Stimulated activated CD8-positive, alpha-beta memory T cell treated with anti-CD3 and anti-CD28 coated beads, Interleukin-2, amount 100 ng/mL, for 1 hour (primary cell): ENCODE measurements around the gene ITPR2.
"Not testable (repeated sequence)": the region's sequence is repeated elsewhere in the genome, so short reads cannot be mapped to it uniquely, and the experiment has no call there.

Experiments used
- DNase-seq, 2 donors: peaks; one replicate each; pipeline ENCODE4 v3.0.0-alpha.2; 2020; ENCODE audit warnings: low read depth in 2 of 2

Gene ITPR2

GRCh38 chr12:26732005-26732908, 100.7 kb downstream of the ITPR2 start:
- DNase-seq = no peak

GRCh38 chr12:26730481-26731350, 102.3 kb downstream of the ITPR2 start:
- DNase-seq = no peak

DNA sequence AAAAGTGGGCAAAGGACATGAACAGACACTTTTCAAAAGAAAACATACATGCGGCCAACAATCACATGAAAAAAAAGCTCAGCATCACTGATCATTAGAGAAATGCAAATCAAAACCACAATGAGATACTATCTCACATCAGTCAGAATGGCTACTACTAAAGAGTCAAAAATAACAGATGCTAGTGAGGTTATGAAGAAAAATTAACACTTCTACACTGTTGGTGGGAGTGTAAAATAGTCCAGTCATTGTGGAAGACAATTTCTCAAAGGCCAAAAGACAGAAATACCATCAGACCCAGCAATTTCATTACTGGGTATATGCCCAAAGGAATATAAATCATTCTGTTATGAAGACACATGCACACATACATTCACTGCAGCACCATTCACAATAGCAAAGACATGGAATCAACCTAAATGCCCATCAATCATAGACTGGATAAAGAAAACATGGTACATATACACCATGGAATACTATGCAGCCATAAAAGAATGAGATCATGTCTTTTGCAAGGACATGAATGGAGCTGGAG, 103.8 kb downstream of the ITPR2 start:
- DNase-seq = not testable (repeated sequence)

DNA sequence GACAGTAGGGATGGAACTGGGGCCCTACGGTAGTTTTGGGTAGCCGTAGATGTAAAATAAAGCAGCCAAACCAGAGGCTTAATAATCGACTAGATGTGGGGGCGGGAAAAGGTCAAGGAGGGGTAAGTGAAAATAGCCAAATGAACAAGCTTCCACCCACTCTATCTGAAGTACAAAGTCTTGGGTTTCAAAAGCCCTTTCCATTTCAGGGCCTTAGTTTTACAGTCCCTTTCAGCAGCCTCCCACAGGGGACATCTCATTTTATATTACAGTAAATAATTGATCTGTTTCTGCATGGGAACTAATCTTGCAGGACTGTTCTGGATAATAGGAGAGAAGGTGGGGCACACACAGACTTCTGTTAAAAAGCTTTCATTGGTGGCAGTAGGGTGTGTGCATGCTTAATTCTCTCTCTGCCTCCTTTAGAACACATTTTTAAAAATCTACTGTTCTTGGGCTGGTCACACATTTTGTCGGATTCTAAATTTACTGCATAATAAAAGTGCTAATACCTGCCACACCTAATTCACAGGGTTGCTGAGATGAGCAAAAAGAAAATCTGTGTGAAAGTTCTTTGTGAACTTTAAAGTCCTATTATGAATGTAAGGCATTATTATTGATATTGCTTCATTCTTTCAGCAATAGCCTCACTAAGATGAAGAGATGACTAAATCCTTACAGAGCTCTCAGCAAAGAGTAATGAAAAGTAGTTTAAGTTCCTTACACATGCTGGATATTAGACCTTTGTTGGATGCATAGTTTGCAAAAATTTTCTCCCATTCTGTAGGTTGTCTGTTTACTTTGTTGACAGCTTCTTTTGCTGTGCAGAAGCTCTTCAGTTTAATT, 104.6 kb downstream of the ITPR2 start:
- no peak for DNase-seq

- DNase-seq = no peak
Observed at GRCh38 chr12:26727482-26728204, 105.4 kb downstream of the ITPR2 start.

GRCh38 chr12:26726956-26727355, 106.0 kb downstream of the ITPR2 start:
- no peak for DNase-seq

DNA sequence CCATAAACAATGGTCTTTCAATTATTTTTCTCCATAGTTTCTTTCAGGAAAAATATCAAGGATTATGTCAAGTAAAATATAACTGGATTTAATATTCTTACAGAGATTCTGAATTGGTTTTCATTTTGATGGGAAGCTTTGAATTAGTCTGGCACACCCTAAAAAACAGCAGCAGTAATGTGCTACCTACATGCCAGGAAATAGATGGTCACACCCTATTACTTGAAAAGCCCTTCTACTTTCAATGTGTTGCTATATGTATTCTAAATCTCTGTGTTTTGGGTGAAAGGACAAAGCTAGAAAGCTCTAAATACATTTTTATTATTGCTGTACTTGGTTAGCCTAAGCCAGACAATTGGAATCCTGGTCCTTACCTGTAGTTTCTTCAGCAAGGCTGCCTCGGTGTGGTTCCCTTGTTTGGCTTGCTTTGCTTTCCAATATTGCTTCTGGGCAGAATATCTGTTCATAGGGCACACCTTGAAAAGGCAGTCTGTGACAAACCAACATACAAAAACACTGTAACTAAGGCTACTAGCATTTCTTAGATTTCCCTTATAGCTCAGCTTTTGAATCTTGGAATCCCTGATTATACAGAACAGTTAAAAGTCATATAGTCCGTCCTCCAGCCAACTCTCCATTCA, 107.6 kb downstream of the ITPR2 start:
- no peak for DNase-seq

DNA sequence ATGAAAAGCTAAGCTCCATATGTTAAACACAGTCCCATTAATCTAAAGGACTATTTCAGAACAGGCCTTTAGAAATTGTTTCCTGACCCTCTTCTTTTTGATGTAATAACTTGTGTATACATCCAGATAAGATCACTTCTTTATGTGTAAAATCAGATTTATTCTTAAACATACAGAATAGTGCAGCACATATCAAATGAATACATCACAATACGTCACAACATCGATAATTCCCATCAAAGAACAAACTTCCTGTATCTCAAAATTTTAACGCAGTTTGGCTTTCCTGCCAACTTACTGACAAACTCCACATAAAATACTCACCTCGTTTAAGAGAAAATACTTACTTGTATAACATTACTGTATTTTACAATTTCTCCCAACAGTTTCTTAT, 108.7 kb downstream of the ITPR2 start:
- DNase-seq = no peak

- DNase-seq = no peak
Observed at GRCh38 chr12:26723379-26724308, 109.3 kb downstream of the ITPR2 start.

GRCh38 chr12:26721800-26722199, 111.2 kb downstream of the ITPR2 start:
- DNase-seq = no peak

GRCh38 chr12:26719852-26720251, 113.1 kb downstream of the ITPR2 start:
- DNase-seq = no peak

GRCh38 chr12:26717757-26718156, 115.2 kb downstream of the ITPR2 start:
- no peak for DNase-seq

DNA sequence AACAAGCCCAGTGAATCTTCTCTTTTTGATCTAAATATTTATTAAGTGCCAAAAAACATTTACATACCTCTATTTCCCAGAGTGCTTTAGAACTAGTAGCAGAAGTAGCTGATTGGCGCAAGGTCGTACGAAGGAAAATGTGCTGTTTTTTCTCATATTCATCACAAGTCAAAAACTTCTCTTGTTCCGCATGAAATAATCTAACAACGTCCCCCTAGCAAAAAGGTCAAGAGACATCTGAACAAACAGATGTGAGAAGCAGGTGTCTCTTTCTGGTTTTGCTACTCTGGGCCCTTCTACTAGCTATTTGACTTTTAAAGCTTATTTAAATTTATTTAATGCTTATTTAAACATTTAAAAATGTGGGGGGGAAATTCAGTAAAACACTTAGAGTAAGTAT, 117.8 kb downstream of the ITPR2 start:
- no peak for DNase-seq

GRCh38 chr12:26713885-26714383, 119.1 kb downstream of the ITPR2 start:
- DNase-seq = no peak

GRCh38 chr12:26712892-26713291, 120.1 kb downstream of the ITPR2 start:
- no peak for DNase-seq

DNA sequence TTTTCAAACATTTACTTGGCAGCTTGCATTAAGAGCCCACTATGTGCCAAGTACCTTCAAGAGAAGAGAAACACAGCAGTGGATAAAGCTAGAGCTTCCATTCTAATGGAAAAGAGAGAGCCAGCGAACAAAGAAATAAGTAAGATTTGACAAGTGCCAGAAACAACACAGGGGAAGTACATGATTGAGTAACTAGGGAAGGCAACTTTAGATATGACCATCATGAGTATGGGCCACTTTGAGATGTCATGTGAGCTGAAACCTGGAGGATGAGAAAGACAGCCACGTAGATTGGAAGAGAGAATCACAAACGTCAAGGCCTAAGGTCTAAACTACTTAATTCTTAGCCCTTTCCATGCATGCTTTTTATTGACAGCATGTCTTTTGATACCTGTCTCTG, 121.4 kb downstream of the ITPR2 start:
- no peak for DNase-seq

GRCh38 chr12:26711072-26711471, 121.9 kb downstream of the ITPR2 start:
- DNase-seq = no peak

DNA sequence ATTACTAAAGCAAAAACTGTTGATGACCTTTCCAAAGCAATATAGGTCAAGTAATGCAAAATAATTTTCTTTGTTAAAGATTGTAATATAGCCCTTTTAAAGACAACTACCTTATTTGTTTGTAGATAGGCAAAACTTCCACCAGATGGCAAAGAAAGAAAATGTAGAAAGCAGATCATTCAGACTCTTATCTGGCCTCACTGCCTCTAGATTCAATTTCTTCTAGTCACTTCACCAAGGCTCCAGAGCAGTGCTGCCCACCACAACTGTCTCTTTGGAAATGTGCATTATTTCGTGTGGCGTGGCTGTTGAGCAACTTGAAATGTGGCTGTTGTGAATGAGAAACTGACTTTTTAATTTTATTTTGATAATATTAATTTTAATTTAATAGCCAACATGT, 127.1 kb downstream of the ITPR2 start:
- DNase-seq = no peak
